Endothelial cell (in vitro differentiated cells): Measurements from ENCODE around the gene RUFY2. TPM values are rescaled to one million over a fixed set of nuclear protein-coding genes. Genes with fewer than 3 reads are reported as not detected.
A peak's percentile ranks its signal among the peaks of the same experiment; 100 is the strongest.

Experiments
- DNase-seq: peaks from one replicate; pipeline ENCODE4 v3.0.0; 2021; ENCODE audit warnings: low spot score
- H3K27ac Mint-ChIP-seq: one replicate; pipeline ENCODE4 v1.8.0; 2021; ENCODE audit warnings: mixed read lengths, inconsistent platforms; ENCODE audit not compliant: unreplicated experiment
- H3K27me3 Mint-ChIP-seq: one replicate; pipeline ENCODE4 v1.8.0; 2021; ENCODE audit warnings: mild to moderate bottlenecking, moderate library complexity, mixed read lengths, inconsistent platforms; ENCODE audit not compliant: unreplicated experiment
- H3K36me3 Mint-ChIP-seq: one replicate; pipeline ENCODE4 v1.8.0; 2021; ENCODE audit warnings: mild to moderate bottlenecking, low read depth, mixed read lengths, inconsistent platforms; ENCODE audit not compliant: unreplicated experiment
- H3K4me1 Mint-ChIP-seq: one replicate; pipeline ENCODE4 v1.8.0; 2021; ENCODE audit warnings: mild to moderate bottlenecking, mixed read lengths, inconsistent platforms; ENCODE audit not compliant: unreplicated experiment
- H3K4me3 Mint-ChIP-seq: one replicate; pipeline ENCODE4 v1.8.0; 2021; ENCODE audit warnings: mild to moderate bottlenecking, mixed read lengths, inconsistent platforms; ENCODE audit not compliant: unreplicated experiment
- H3K9me3 Mint-ChIP-seq: one replicate; pipeline ENCODE4 v1.8.0; 2021; ENCODE audit warnings: mixed read lengths, inconsistent platforms; ENCODE audit not compliant: unreplicated experiment
- CTCF ChIP-seq: fragments of 200-600 bp; sonication (generic); IDR thresholded peaks from one replicate; pipeline ENCODE4 v1.5.0; 2021; ENCODE audit warnings: antibody characterized with exemption; ENCODE audit not compliant: unreplicated experiment
- total RNA-seq: library from RNA; stranded (reverse); fragmentation: NEBNext Ultra II Directional; extraction: Animal tissue kit (Norgen Biotek cat#: 25700); gene quantifications from one replicate; pipeline ENCODE4 v1.2.1, GENCODE V29; 2021; ENCODE audit not compliant: unreplicated experiment

Gene RUFY2
- total RNA-seq, 1 donor from 2014 or later = 24.7 TPM

- no peak for TF ChIP-seq CTCF
- Mint-ChIP-seq H3K27ac (peak within 1 kb of the TSS; percentile 100), H3K9me3 (no peaks in the 10 kb centered on the region), H3K36me3 (peaks cover 12% of the 10 kb centered on the region), H3K27me3 (peaks cover 18% of the 10 kb centered on the region), H3K4me3 (peak within 1 kb of the TSS; percentile 99), H3K4me1 (peaks cover 48% of the 10 kb centered on the region)
- DNase-seq = peak; percentile 72
These were observed 74.6 kb downstream of the RUFY2 start, which contains the start of gene PBLD for GRCh38 chr10:68332259-68333057. Gene PBLD (minus strand): TSS chr10:68332928. CDS start chr10:68306844, 26,084 bp downstream.

- peaks cover 18% of the 10 kb centered on the region for H3K27me3 Mint-ChIP-seq
- peak within 1 kb of the TSS; percentile 100 for H3K27ac Mint-ChIP-seq
- peak within 1 kb of the TSS; percentile 99 for H3K4me3 Mint-ChIP-seq
- peaks cover 42% of the 10 kb centered on the region for H3K4me1 Mint-ChIP-seq
- TF ChIP-seq CTCF = no peak
- H3K9me3 Mint-ChIP-seq = no peaks in the 10 kb centered on the region
- peaks cover 10% of the 10 kb centered on the region for H3K36me3 Mint-ChIP-seq
- DNase-seq = peak; percentile 99
These were observed 75.4 kb downstream of the RUFY2 start, which contains the start of gene HNRNPH3 for GRCh38 chr10:68331455-68332258. Gene HNRNPH3 (plus strand): TSS chr10:68332064. CDS start chr10:68337222, 5,158 bp downstream.

- H3K36me3 Mint-ChIP-seq = peaks cover 10% of the 10 kb centered on the region
These were observed 76.1 kb downstream of the RUFY2 start for GRCh38 chr10:68330852-68331454.

GRCh38 chr10:68329506-68329861 is 77.6 kb downstream of the RUFY2 start:
- no peak for TF ChIP-seq CTCF
- H3K36me3 Mint-ChIP-seq = peaks cover 10% of the 10 kb centered on the region
- H3K27me3 Mint-ChIP-seq = peaks cover 18% of the 10 kb centered on the region
- H3K9me3 Mint-ChIP-seq = no peaks in the 10 kb centered on the region
- no peak for DNase-seq
- H3K4me1 Mint-ChIP-seq = peaks cover 23% of the 10 kb centered on the region
- no peak overlapping the region for H3K4me3 Mint-ChIP-seq
- H3K27ac Mint-ChIP-seq = peak overlapping the region; percentile 15

More at GRCh38 chr10:68330852-68331454, 76.1 kb downstream of the RUFY2 start:
- peak; percentile 6 for DNase-seq
- no peaks in the 10 kb centered on the region for H3K9me3 Mint-ChIP-seq
- peak overlapping the region; percentile 100 for H3K27ac Mint-ChIP-seq
- no peak for TF ChIP-seq CTCF
- peaks cover 37% of the 10 kb centered on the region for H3K4me1 Mint-ChIP-seq
- H3K4me3 Mint-ChIP-seq = peak overlapping the region; percentile 99
- H3K27me3 Mint-ChIP-seq = peaks cover 18% of the 10 kb centered on the region
